Esophagus muscularis mucosa (tissue), 4 donors: Measurements from ENCODE around the gene CYP26B1. TPM values are rescaled to one million over a fixed set of nuclear protein-coding genes. Genes with fewer than 3 reads are reported as not detected.

Experiments used
- DNase-seq: peaks from one replicate; pipeline ENCODE4 v3.0.0-alpha.2; 2017; ENCODE audit errors: extremely low spot score
- H3K27ac ChIP-seq, 4 donors: fragments of 200-600 bp; sonication (generic); replicated peaks in 1 of 4; 1 replicate in 3 of 4; 2 replicates in 1 of 4; pipeline ENCODE4 v1.5.1; 2016 to 2019; ENCODE audit warnings: mild to moderate bottlenecking in 1 of 4
- H3K27me3 ChIP-seq, 4 donors: fragments of 200-600 bp; sonication (generic); one replicate each; pipeline versions ENCODE4 v1.5.1 to v1.6.0; 2016 to 2019
- H3K36me3 ChIP-seq, 4 donors: fragments of 200-600 bp; sonication (generic); one replicate each; pipeline ENCODE4 v1.5.1; 2016 to 2019
- H3K4me1 ChIP-seq, 4 donors: fragments of 200-600 bp; sonication (generic); one replicate each; pipeline ENCODE4 v1.5.1; 2016 to 2019
- H3K4me3 ChIP-seq, 4 donors: fragments of 200-600 bp; sonication (generic); 1 replicate in 2 of 4; 2 replicates in 2 of 4; pipeline ENCODE4 v1.5.1; 2016 to 2019; ENCODE audit warnings: mild to moderate bottlenecking in 4 of 4, moderate library complexity in 1 of 4
- H3K9me3 ChIP-seq, 4 donors: fragments of 200-600 bp; sonication (generic); 1 replicate in 3 of 4; 2 replicates in 1 of 4; pipeline ENCODE4 v1.5.1; 2016 to 2019
- CTCF ChIP-seq, 3 experiments: fragments of 200-600 bp in 2 of 3; fragments of 450-650 bp in 1 of 3; sonication (generic) in 2 of 3; IDR thresholded peaks; one replicate each; pipeline ENCODE4 v1.5.1; 2017 to 2019; ENCODE audit warnings: antibody characterized with exemption in 3 of 3, mild to moderate bottlenecking in 2 of 3, moderate library complexity in 1 of 3
- EP300 ChIP-seq: sonication (generic); formaldehyde crosslinking; IDR thresholded peaks from one replicate; pipeline ENCODE4 v1.6.1; 2017; ENCODE audit warnings: antibody characterized with exemption
- POLR2A ChIP-seq: fragments of 450-650 bp; IDR thresholded peaks from one replicate; pipeline ENCODE4 v1.6.1; 2017; ENCODE audit warnings: antibody characterized with exemption, moderate library complexity, mild to moderate bottlenecking, low read depth
- POLR2AphosphoS5 ChIP-seq, 2 donors: sonication (generic); formaldehyde crosslinking; IDR thresholded peaks; one replicate each; pipeline ENCODE4 v1.6.1; 2017; ENCODE audit warnings: antibody characterized with exemption in 2 of 2
- WGBS: methylation state at CpG from one replicate; pipeline ENCODE4 v1.1.5; 2018; 5-methylcytosine and 5-hydroxymethylcytosine counted together
- intact Hi-C: fragments of 100-400 bp; cut with DNase I; formaldehyde crosslinking; loops from one replicate; pipeline ENCODE4 v1.15.1; 2023
- total RNA-seq, 4 donors: library from RNA; depleted of rRNA; stranded (reverse); fragments of >200 nt; gene quantifications; one replicate each; pipeline versions ENCODE4 v1.1.0 to v1.2.1, GENCODE V29; 2016

Gene CYP26B1
- total RNA-seq, 4 donors from 2014 or later = 1.2 to 3.6 (median 2.4) TPM

GRCh38 chr2:72113847-72114692, 33.6 kb downstream of the CYP26B1 start:
- no peaks in the 10 kb centered on the region for H3K36me3 ChIP-seq
- no peak for DNase-seq
- H3K4me1 ChIP-seq = peaks cover 0 to 11% (median 10%) of the 10 kb centered on the region in 4 donors
- H3K9me3 ChIP-seq = no peaks in the 10 kb centered on the region
- peaks cover 0 to 6% (median 0%) of the 10 kb centered on the region in 4 donors for H3K27me3 ChIP-seq
- intact Hi-C loops = no loop called here
- no peak for TF ChIP-seq CTCF (IDR thresholded peaks at IDR 0.05)
- no peak for TF ChIP-seq EP300
- TF ChIP-seq POLR2A = no peak
- no peak for TF ChIP-seq POLR2AphosphoS5 (IDR thresholded peaks at IDR 0.05)
- H3K4me3 ChIP-seq = no peak overlapping the region
- no peak overlapping the region for H3K27ac ChIP-seq
- 84% methylated on average over 11 of the region's 15 CpGs for WGBS

GRCh38 chr2:72112981-72113846, 34.4 kb downstream of the CYP26B1 start:
- H3K27ac ChIP-seq = no peak overlapping the region
- intact Hi-C loops = no loop called here
- H3K4me3 ChIP-seq = no peak overlapping the region
- no peak for TF ChIP-seq POLR2AphosphoS5 (IDR thresholded peaks at IDR 0.05)
- no peak for TF ChIP-seq EP300
- TF ChIP-seq CTCF (IDR thresholded peaks at IDR 0.05) = no peak
- TF ChIP-seq POLR2A = no peak
- H3K27me3 ChIP-seq = peaks cover 0 to 6% (median 0%) of the 10 kb centered on the region in 4 donors
- no peaks in the 10 kb centered on the region for H3K9me3 ChIP-seq
- 88% methylated on average over 8 of the region's 12 CpGs for whole genome bisulfite sequencing
- H3K36me3 ChIP-seq = no peaks in the 10 kb centered on the region
- peaks cover 0 to 11% (median 10%) of the 10 kb centered on the region in 4 donors for H3K4me1 ChIP-seq
- no peak for DNase-seq

- intact Hi-C loops = no loop called here
- no peak overlapping the region for H3K4me3 ChIP-seq
- H3K27ac ChIP-seq = no peak overlapping the region
- H3K9me3 ChIP-seq = no peaks in the 10 kb centered on the region
- no peaks in the 10 kb centered on the region for H3K27me3 ChIP-seq
- no peak for DNase-seq
- TF ChIP-seq POLR2A = no peak
- no peak for TF ChIP-seq CTCF (IDR thresholded peaks at IDR 0.05)
- TF ChIP-seq EP300 = no peak
- no peak for TF ChIP-seq POLR2AphosphoS5 (IDR thresholded peaks at IDR 0.05)
- 88% methylated on average over 6 of the region's 6 CpGs for WGBS
- peaks cover 0 to 11% (median 10%) of the 10 kb centered on the region in 4 donors for H3K4me1 ChIP-seq
- H3K36me3 ChIP-seq = no peaks in the 10 kb centered on the region
Measured at GRCh38 chr2:72112401-72112800, 35.3 kb downstream of the CYP26B1 start.

GRCh38 chr2:72111061-72111460, 36.6 kb downstream of the CYP26B1 start:
- Histone ChIP-seq H3K4me3 (no peak overlapping the region), H3K27me3 (peaks cover 0 to 11% (median 0%) of the 10 kb centered on the region in 4 donors), H3K27ac (no peak overlapping the region), H3K36me3 (no peaks in the 10 kb centered on the region), H3K9me3 (no peaks in the 10 kb centered on the region), H3K4me1 (peaks cover 0 to 9% (median 8%) of the 10 kb centered on the region in 4 donors)
- intact Hi-C loops = no loop called here
- TF ChIP-seq POLR2A (no peak), CTCF (IDR thresholded peaks at IDR 0.05) (no peak), EP300 (no peak), POLR2AphosphoS5 (IDR thresholded peaks at IDR 0.05) (no peak)
- no peak for DNase-seq
- 97% methylated on average over 3 of the region's 3 CpGs for WGBS
